Renal cortical epithelial cell (primary cell): Measurements from ENCODE around the gene STIMATE. TPM values are rescaled to one million over a fixed set of nuclear protein-coding genes. Genes with fewer than 3 reads are reported as not detected.

Source experiments
- DNase-seq: peaks from one replicate; pipeline ENCODE4 v3.0.0-alpha.2; 2011; ENCODE audit warnings: low read depth
- total RNA-seq: library from RNA; depleted of rRNA; stranded (reverse); fragments of >200 nt; gene quantifications from 2 replicates; pipeline ENCODE4 v1.2.3, GENCODE V29; 2014

The STIMATE gene
- total RNA-seq, 1 donor from 2014 or later = 12.1 TPM

- DNase-seq = no peak
These were observed 2.6 kb downstream of the STIMATE start for GRCh38 chr3:52894756-52895155.

GRCh38 chr3:52893723-52894122 lies 3.6 kb downstream of the STIMATE start:
- no peak for DNase-seq

- DNase-seq = no peak
These were observed 4.6 kb downstream of the STIMATE start for GRCh38 chr3:52892625-52893311.

GRCh38 chr3:52892290-52892624 lies 5.1 kb downstream of the STIMATE start:
- no peak for DNase-seq

- peak; percentile 87 for DNase-seq
These were observed 5.7 kb downstream of the STIMATE start for GRCh38 chr3:52891615-52892081.

- DNase-seq = no peak
These were observed 6.2 kb downstream of the STIMATE start for GRCh38 chr3:52891164-52891563.

GRCh38 chr3:52890735-52891134 lies 6.6 kb downstream of the STIMATE start:
- no peak for DNase-seq

- no peak for DNase-seq
These were observed 7.4 kb downstream of the STIMATE start for GRCh38 chr3:52889901-52890300.

- no peak for DNase-seq
These were observed 10.2 kb downstream of the STIMATE start for GRCh38 chr3:52887166-52887565.

- DNase-seq = no peak
These were observed 11.2 kb downstream of the STIMATE start for GRCh38 chr3:52886049-52886730.

- no peak for DNase-seq
These were observed 15.0 kb downstream of the STIMATE start for GRCh38 chr3:52882377-52882776.

- no peak for DNase-seq
These were observed 15.5 kb downstream of the STIMATE start for GRCh38 chr3:52881871-52882270.

GRCh38 chr3:52880474-52880873 lies 16.9 kb downstream of the STIMATE start:
- no peak for DNase-seq

GRCh38 chr3:52880047-52880446 lies 17.3 kb downstream of the STIMATE start:
- no peak for DNase-seq

GRCh38 chr3:52879581-52879980 lies 17.8 kb downstream of the STIMATE start:
- no peak for DNase-seq

GRCh38 chr3:52879090-52879489 lies 18.3 kb downstream of the STIMATE start:
- no peak for DNase-seq

GRCh38 chr3:52877085-52877484 lies 20.3 kb downstream of the STIMATE start:
- no peak for DNase-seq

- no peak for DNase-seq
These were observed 22.3 kb downstream of the STIMATE start for GRCh38 chr3:52874864-52875587.

- DNase-seq = no peak
These were observed 23.1 kb downstream of the STIMATE start for GRCh38 chr3:52874160-52874701.

GRCh38 chr3:52873433-52874159 lies 23.8 kb downstream of the STIMATE start:
- DNase-seq = no peak

- no peak for DNase-seq
These were observed 25.1 kb downstream of the STIMATE start for GRCh38 chr3:52872245-52872644.

- no peak for DNase-seq
These were observed 25.6 kb downstream of the STIMATE start for GRCh38 chr3:52871761-52872160.
